IPS-18a (cell line): ENCODE data around the gene FAM78B.

Experiments
- H3K27ac ChIP-seq: one replicate; pipeline ENCODE4 v1.5.1; 2013; ENCODE audit warnings: low read length
- H3K27me3 ChIP-seq: one replicate; pipeline ENCODE4 v1.6.1; 2013; ENCODE audit warnings: mild to moderate bottlenecking, low read length; ENCODE audit not compliant: control insufficient read depth, insufficient read depth
- H3K36me3 ChIP-seq: one replicate; pipeline ENCODE4 v1.6.1; 2013; ENCODE audit warnings: low read depth, low read length; ENCODE audit not compliant: control insufficient read depth
- H3K4me1 ChIP-seq: one replicate; pipeline ENCODE4 v1.6.1; 2013; ENCODE audit warnings: low read depth, low read length; ENCODE audit not compliant: control insufficient read depth
- H3K4me3 ChIP-seq: one replicate; pipeline ENCODE4 v1.5.1; 2013; ENCODE audit warnings: low read length
- H3K9ac ChIP-seq: one replicate; pipeline ENCODE4 v1.6.1; 2013; ENCODE audit warnings: mild to moderate bottlenecking, low read length, moderate library complexity
- H3K9me3 ChIP-seq: one replicate; pipeline ENCODE4 v1.6.1; 2013; ENCODE audit warnings: low read depth, low read length; ENCODE audit not compliant: control insufficient read depth

FAM78B gene

DNA sequence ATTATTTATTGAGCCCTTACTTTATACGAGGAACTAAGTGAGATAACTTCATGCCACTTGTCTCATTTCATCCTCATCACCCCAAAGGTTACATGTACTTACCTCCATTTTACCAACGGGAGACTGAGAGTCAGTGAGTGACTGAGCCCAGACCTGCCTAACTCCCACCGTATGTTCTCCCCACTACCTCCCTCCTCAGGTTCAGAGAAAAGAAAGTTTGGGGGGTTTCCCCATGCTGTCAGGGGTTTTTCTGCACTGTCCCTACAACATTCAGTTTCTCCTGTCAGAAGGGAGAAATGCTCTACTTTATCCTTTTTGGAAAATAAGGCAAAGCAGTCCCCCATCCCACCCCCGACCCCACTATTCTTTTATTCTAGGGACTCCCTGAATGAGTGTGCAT is 32.9 kb downstream of the FAM78B start:
- Histone ChIP-seq H3K36me3 (no peaks in the 10 kb centered on the region), H3K9me3 (no peaks in the 10 kb centered on the region), H3K4me1 (no peaks in the 10 kb centered on the region), H3K27ac (no peak overlapping the region), H3K4me3 (no peak overlapping the region), H3K9ac (no peak overlapping the region), H3K27me3 (no peaks in the 10 kb centered on the region)

DNA sequence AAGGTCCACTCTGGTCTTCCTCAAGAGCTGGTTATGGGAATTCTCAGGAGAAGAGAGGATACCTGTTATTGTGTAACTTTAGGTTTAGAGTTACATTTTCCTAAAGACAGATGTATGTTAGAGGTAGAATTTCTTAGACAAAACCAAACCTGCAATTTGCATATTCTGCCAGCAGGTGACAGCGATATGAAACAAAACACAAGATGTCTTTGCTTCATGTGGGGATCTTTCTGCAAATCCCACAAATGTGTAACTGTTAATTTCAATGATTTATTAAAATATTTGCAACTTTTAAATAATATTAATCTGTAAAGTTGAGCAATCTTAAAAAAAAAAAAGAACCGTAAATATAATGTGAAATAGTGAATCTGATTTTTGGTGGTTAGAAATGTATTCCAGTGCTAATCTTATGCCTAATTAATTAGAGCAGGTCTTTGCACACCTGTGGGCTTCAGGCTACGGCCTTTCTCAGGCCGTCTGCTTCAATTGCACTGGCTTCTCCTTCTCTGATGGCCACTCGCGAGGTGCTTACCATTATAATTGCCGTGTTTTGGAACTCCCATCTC is 33.4 kb downstream of the FAM78B start:
- Histone ChIP-seq H3K27ac (no peak overlapping the region), H3K4me1 (no peaks in the 10 kb centered on the region), H3K9ac (no peak overlapping the region), H3K36me3 (no peaks in the 10 kb centered on the region), H3K9me3 (no peaks in the 10 kb centered on the region), H3K4me3 (no peak overlapping the region), H3K27me3 (no peaks in the 10 kb centered on the region)

DNA sequence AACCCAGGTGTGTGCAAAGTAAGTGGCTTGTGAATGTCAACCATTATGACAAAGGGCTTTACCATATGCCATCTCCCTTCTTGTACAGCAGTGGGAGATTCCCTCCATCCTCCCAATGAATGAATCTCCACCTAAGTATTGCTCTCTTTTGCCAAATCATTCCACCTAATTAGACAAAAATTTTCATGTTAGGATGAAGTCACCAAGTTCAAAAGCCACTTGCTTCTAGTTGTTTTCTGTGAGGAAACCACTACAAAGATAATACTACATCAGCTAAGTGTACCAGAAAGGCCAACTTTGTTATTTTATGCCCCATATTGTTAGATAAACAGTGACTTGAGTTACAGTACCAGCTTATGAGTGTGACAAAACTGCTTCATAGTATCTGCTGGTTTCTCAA is 34.3 kb downstream of the FAM78B start:
- no peak overlapping the region for H3K9ac ChIP-seq
- H3K4me1 ChIP-seq = no peaks in the 10 kb centered on the region
- no peak overlapping the region for H3K4me3 ChIP-seq
- no peaks in the 10 kb centered on the region for H3K9me3 ChIP-seq
- H3K27ac ChIP-seq = no peak overlapping the region
- no peaks in the 10 kb centered on the region for H3K27me3 ChIP-seq
- no peaks in the 10 kb centered on the region for H3K36me3 ChIP-seq

DNA sequence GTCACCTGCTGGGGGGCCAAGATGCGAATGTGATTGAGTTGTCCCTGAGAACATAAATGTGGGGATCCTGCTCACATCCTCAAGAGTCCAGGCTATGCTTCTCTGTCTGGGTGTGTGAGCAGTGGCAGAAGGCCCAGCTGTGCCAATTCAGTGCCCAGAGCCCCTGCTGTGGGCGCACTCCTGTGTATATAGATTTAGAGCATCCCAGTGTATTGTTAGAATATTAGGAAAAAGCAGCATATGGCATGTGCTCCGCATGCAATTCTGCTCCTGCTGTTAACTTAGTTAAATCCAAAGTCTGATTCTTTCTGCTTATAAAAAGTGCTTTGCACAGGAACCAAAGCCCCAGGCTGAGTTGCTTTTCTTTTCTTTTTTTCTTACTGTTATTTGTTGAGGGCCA is 37.8 kb downstream of the FAM78B start:
- H3K27ac ChIP-seq = no peak overlapping the region
- H3K36me3 ChIP-seq = no peaks in the 10 kb centered on the region
- H3K4me3 ChIP-seq = no peak overlapping the region
- no peaks in the 10 kb centered on the region for H3K9me3 ChIP-seq
- H3K4me1 ChIP-seq = no peaks in the 10 kb centered on the region
- H3K27me3 ChIP-seq = no peaks in the 10 kb centered on the region
- H3K9ac ChIP-seq = no peak overlapping the region

DNA sequence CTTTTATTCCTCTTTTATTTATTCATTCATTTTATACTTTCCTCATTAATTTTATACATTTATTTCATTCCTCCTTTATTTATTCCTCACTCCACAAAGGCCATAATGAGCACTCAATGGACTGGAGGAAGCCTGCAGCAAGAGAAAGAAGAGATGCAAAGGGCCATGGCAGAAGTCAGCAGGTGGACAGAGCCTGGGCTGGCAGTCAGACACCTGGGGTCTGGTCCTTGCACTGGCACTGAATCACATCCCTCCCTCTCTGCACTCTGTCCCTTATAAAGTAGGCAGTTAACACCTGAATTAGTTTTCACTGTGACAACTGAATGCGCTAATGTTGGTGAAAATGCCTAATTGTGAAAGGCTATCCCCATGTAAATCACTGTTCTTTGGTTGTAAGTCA is 38.6 kb downstream of the FAM78B start:
- H3K36me3 ChIP-seq = no peaks in the 10 kb centered on the region
- no peak overlapping the region for H3K27ac ChIP-seq
- no peaks in the 10 kb centered on the region for H3K9me3 ChIP-seq
- H3K4me3 ChIP-seq = no peak overlapping the region
- H3K9ac ChIP-seq = no peak overlapping the region
- H3K27me3 ChIP-seq = no peaks in the 10 kb centered on the region
- H3K4me1 ChIP-seq = no peaks in the 10 kb centered on the region

DNA sequence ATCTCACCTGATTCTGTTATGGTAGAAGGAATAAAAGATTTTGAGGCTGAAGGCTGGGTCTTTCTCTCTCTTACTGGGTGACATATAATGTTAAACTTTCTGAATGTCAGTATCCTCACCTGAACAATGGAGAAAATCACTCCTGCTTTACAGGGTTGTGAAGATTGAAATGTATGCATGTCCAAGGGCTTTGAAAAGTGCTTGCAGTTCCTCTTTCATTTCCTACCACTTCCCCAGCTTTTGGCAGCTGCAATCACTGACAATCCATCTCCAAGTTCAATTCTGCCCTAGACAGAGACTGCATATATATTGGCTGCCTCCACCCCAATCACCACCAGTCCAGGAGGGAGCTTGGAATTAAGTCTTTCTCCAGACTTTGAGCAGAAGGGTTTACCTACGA is 39.8 kb downstream of the FAM78B start:
- H3K36me3 ChIP-seq = no peaks in the 10 kb centered on the region
- H3K27ac ChIP-seq = no peak overlapping the region
- no peak overlapping the region for H3K4me3 ChIP-seq
- peaks cover 5% of the 10 kb centered on the region for H3K4me1 ChIP-seq
- H3K9me3 ChIP-seq = no peaks in the 10 kb centered on the region
- no peak overlapping the region for H3K9ac ChIP-seq
- no peaks in the 10 kb centered on the region for H3K27me3 ChIP-seq

DNA sequence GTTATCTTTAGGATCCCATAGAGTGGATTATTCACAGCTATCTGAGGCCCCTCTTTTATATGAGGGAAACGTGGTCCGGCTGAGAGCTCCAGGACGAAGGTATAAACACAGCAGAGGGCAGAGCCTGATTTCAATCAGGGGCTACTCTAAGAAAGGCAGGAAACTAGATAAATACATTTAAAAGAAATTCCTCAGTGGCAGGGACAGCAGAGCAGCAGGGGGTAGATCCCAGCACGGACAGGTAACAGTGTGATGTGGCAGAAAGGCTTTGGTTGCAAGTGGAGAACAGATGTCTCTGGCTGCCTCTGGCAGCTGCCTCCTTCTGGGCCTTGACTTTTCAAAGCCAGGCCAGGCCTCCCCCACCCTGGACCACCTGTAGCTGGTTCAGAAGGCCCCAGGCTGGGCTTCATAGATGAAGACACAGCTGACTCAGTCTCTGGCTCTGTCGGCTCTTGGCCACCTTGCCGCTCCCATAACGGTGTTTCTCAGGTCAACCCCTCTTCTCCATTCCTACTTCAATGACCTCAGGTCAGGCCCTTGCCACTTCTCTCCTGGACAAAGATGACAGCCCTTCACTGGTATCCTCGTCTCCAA is 43.8 kb downstream of the FAM78B start:
- Histone ChIP-seq H3K27ac (no peak overlapping the region), H3K9me3 (no peaks in the 10 kb centered on the region), H3K9ac (no peak overlapping the region), H3K4me1 (peaks cover 5% of the 10 kb centered on the region), H3K27me3 (no peaks in the 10 kb centered on the region), H3K36me3 (no peaks in the 10 kb centered on the region), H3K4me3 (no peak overlapping the region)

DNA sequence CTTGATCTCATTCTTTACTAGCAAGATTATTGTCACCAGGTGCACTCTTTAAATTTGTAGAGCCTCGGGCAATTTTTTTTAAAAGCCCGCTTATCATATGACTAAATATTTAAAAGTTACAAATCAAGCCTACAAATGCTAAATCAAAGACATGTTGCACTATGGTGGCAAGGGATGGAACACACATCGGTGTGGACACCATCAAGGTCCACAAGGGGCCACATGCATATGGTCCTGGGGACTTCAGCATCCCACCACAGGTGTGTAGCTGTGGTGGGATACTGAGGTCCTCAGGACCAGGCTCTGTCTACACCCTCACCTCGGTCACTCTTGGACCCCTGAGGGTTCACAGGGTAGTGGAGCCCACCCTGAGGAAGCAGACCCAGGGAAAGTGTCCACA is 45.8 kb downstream of the FAM78B start:
- no peak overlapping the region for H3K4me3 ChIP-seq
- H3K36me3 ChIP-seq = no peaks in the 10 kb centered on the region
- H3K4me1 ChIP-seq = peaks cover 5% of the 10 kb centered on the region

DNA sequence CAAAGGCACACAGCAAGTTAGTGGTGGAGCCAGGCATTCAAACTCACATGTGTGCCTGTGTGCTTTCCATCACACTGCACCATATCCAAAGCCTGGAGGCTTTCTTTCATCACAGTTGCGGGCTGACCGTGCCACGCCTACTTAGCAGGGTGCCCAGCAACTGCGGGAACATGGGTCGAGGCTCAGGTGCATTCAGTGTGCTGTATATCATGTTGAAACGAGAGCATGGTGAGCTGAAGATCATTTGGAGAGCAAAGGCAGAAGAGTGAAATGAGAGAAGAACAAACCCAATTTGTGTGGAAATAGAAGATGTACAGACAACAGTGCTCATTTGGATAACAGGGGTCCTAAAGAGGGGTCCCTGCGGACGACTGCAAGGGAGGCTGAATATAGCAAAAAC is 46.5 kb downstream of the FAM78B start:
- Histone ChIP-seq H3K36me3 (no peaks in the 10 kb centered on the region), H3K9me3 (no peaks in the 10 kb centered on the region), H3K4me3 (no peak overlapping the region), H3K27me3 (no peaks in the 10 kb centered on the region), H3K9ac (no peak overlapping the region), H3K27ac (no peak overlapping the region), H3K4me1 (peaks cover 5% of the 10 kb centered on the region)

More for the DNA sequence above, 45.8 kb downstream of the FAM78B start:
- H3K27me3 ChIP-seq = no peaks in the 10 kb centered on the region
- no peak overlapping the region for H3K27ac ChIP-seq
- no peaks in the 10 kb centered on the region for H3K9me3 ChIP-seq
- no peak overlapping the region for H3K9ac ChIP-seq

DNA sequence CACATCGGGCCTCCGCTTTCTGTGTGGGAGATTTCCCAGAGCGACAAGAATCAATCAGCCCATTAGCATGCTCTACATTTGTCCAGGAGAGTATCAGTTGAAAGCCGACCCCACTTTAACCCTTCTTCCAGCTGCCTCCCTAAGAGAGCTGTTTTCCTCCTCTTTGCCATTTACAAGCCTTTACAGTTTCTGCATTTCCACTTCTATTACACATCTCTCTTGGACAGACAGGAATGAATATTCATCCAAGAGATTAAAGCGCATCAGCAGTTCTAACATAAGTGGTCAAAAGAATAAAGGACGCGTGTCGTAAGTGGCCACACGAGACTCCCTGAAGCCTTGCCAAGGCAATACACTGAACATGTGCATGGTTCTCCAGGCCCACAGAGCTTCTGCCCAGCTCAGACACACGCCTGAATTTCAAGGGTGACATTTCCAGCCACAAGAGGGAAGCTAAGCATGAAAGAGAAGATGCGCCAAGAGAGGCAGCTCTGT is 47.3 kb downstream of the FAM78B start:
- no peaks in the 10 kb centered on the region for H3K9me3 ChIP-seq
- H3K27me3 ChIP-seq = no peaks in the 10 kb centered on the region
- peaks cover 5% of the 10 kb centered on the region for H3K4me1 ChIP-seq

DNA sequence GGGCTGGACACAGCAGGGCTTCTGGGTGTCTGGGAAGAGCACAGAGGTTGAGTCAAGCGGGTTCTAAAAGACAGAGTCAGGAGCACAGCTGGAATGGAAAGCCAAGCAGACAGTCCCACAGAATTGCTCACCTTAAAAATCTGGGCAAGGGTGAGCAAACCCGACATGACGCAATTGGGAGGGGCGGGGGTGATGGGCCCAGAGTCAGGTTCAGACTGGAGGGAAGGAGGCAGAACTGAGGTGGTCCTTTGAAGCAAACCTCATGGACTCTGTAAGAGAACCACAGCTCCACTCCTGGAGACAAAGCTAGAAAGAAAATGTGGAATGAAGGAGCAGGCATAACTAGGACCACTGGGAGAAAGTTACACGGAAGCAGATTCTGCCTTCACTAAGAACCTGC is 49.0 kb downstream of the FAM78B start:
- Histone ChIP-seq H3K27me3 (no peaks in the 10 kb centered on the region), H3K4me3 (no peak overlapping the region), H3K9me3 (no peaks in the 10 kb centered on the region), H3K36me3 (no peaks in the 10 kb centered on the region), H3K4me1 (peaks cover 4% of the 10 kb centered on the region), H3K9ac (no peak overlapping the region), H3K27ac (no peak overlapping the region)

More for the DNA sequence above, 47.3 kb downstream of the FAM78B start:
- H3K27ac ChIP-seq = no peak overlapping the region
- no peak overlapping the region for H3K4me3 ChIP-seq
- no peak overlapping the region for H3K9ac ChIP-seq
- H3K36me3 ChIP-seq = no peaks in the 10 kb centered on the region

DNA sequence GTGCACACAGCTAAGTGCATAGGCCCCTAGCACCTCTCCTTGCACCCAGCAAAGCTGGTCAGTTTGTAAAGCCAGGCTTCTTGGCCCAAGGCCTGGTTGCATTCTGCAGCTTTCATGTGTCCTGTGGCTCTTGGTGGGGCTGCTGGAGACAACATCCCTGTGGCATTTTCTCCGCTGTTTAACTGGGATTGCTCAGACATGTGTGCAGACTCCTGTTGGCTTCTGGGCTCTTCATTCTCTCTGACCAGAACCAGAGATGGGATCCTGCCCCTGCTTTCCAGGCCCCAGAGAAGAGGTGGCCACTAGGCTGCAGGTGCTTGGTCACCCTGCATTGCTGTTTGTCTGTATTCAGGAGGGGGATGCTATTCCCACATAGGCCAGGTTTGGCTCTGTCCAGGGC is 50.8 kb downstream of the FAM78B start:
- Histone ChIP-seq H3K9ac (no peak overlapping the region), H3K9me3 (no peaks in the 10 kb centered on the region), H3K4me1 (no peaks in the 10 kb centered on the region), H3K27ac (no peak overlapping the region), H3K36me3 (no peaks in the 10 kb centered on the region), H3K4me3 (no peak overlapping the region), H3K27me3 (no peaks in the 10 kb centered on the region)
